T1000 (cell line): Measurements from ENCODE around the gene PUSL1.

Experiments used
- DNase-seq: peaks from one replicate; lab custom pipeline; 2025; ENCODE audit warnings: mixed read lengths; lab: John Stamatoyannopoulos, UW

The PUSL1 gene

GRCh38 chr1:1325288-1326074, 17.1 kb downstream of the PUSL1 start:
- DNase-seq, result no peak

- DNase-seq, result no peak
Measured at GRCh38 chr1:1326075-1326605, 17.7 kb downstream of the PUSL1 start.

- DNase-seq, result no peak
Measured at GRCh38 chr1:1327291-1327690, 18.9 kb downstream of the PUSL1 start.

GRCh38 chr1:1328254-1328653, 19.9 kb downstream of the PUSL1 start:
- no peak for DNase-seq

GRCh38 chr1:1329304-1330210, 21.2 kb downstream of the PUSL1 start:
- no peak for DNase-seq

GRCh38 chr1:1330366-1331067, 22.1 kb downstream of the PUSL1 start:
- DNase-seq, result peak; percentile 58

GRCh38 chr1:1331068-1331965, 22.9 kb downstream of the PUSL1 start, which contains the start of gene TAS1R3:
TAS1R3 (plus strand) TSS chr1:1331280; CDS start chr1:1331346, 66 bp downstream.
- peak; percentile 58 for DNase-seq

- DNase-seq, result no peak
Measured at GRCh38 chr1:1332031-1332755, 23.8 kb downstream of the PUSL1 start.

GRCh38 chr1:1332774-1333480, 24.5 kb downstream of the PUSL1 start:
- no peak for DNase-seq

GRCh38 chr1:1333551-1334241, 25.3 kb downstream of the PUSL1 start:
- no peak for DNase-seq

- DNase-seq, result no peak
Measured at GRCh38 chr1:1334835-1335234, 26.4 kb downstream of the PUSL1 start.

GRCh38 chr1:1335283-1335682, 26.9 kb downstream of the PUSL1 start:
- no peak for DNase-seq

- DNase-seq, result no peak
Measured at GRCh38 chr1:1335792-1336248, 27.4 kb downstream of the PUSL1 start.

GRCh38 chr1:1336446-1336845, 28.0 kb downstream of the PUSL1 start:
- DNase-seq, result no peak

GRCh38 chr1:1336931-1337792, 28.8 kb downstream of the PUSL1 start:
- no peak for DNase-seq

- DNase-seq, result no peak
Measured at GRCh38 chr1:1337793-1338147, 29.4 kb downstream of the PUSL1 start.

- DNase-seq, result no peak
Measured at GRCh38 chr1:1338278-1338677, 29.9 kb downstream of the PUSL1 start.

- no peak for DNase-seq
Measured at GRCh38 chr1:1340185-1340584, 31.8 kb downstream of the PUSL1 start.
